PC-3 (cell line): ENCODE data around the gene AP1S1.

ENCODE experiments used
- CTCF ChIP-seq: fragments of 300-600 bp; sonication (generic); conservative IDR thresholded peaks from 2 replicates; pipeline ENCODE4 v1.5.1; 2017; ENCODE audit warnings: antibody characterized with exemption, low read depth, mild to moderate bottlenecking, low read length
- EZH2 ChIP-seq: fragments of 300-600 bp; sonication (generic); IDR thresholded peaks from one replicate; pipeline ENCODE4 v1.6.1; 2017; ENCODE audit warnings: antibody characterized with exemption, mild to moderate bottlenecking, low read length; ENCODE audit not compliant: unreplicated experiment

GRCh38 chr7:101200862-101201599 is 46.8 kb downstream of the AP1S1 start, which contains the start of gene MOGAT3:
- TF ChIP-seq CTCF (no peak), EZH2 (no peak)
